ENCODE data around the gene C1QL3.

The C1QL3 gene

GRCh38 chr10:16493884-16494536, 27.7 kb downstream of the C1QL3 start:
- DNase-seq (ENCODE audit: low read depth, low spot score): no peak

GRCh38 chr10:16491933-16492332, 29.7 kb downstream of the C1QL3 start:
- no peak for DNase-seq (ENCODE audit: low read depth, low spot score)

GRCh38 chr10:16490511-16490910, 31.2 kb downstream of the C1QL3 start:
- DNase-seq (ENCODE audit: low read depth, low spot score): no peak

GRCh38 chr10:16483241-16483917, 38.3 kb downstream of the C1QL3 start:
- no peak for DNase-seq (ENCODE audit: low read depth, low spot score)

- peak; percentile 2 for DNase-seq (ENCODE audit: low read depth, low spot score)
These were observed 40.5 kb downstream of the C1QL3 start for GRCh38 chr10:16481052-16481728.

- no peak for DNase-seq (ENCODE audit: low read depth, low spot score)
These were observed 42.9 kb downstream of the C1QL3 start for GRCh38 chr10:16478801-16479200.

- DNase-seq (ENCODE audit: low read depth, low spot score): no peak
These were observed 43.9 kb downstream of the C1QL3 start for GRCh38 chr10:16477757-16478156.

GRCh38 chr10:16472828-16473227, 48.9 kb downstream of the C1QL3 start:
- no peak for DNase-seq (ENCODE audit: low read depth, low spot score)

- no peak for DNase-seq (ENCODE audit: low read depth, low spot score)
These were observed 50.9 kb downstream of the C1QL3 start for GRCh38 chr10:16470747-16471146.

- no peak for DNase-seq (ENCODE audit: low read depth, low spot score)
These were observed 55.7 kb downstream of the C1QL3 start for GRCh38 chr10:16466001-16466400.
